COLO668 (cell line): Measurements from ENCODE around the gene LRRC27.
"Not testable (repeated sequence)": the region's sequence is repeated elsewhere in the genome, so short reads cannot be mapped to it uniquely, and the experiment has no call there.

Experiments used
- DNase-seq: peaks from one replicate; lab custom pipeline; 2025; ENCODE audit not compliant: unreplicated experiment; lab: John Stamatoyannopoulos, UW

The LRRC27 gene

GRCh38 chr10:132371641-132372081 lies 39.7 kb downstream of the LRRC27 start:
- peak; percentile 8 for DNase-seq

GRCh38 chr10:132372516-132373095 lies 40.6 kb downstream of the LRRC27 start:
- no peak for DNase-seq

- DNase-seq: no peak
These were observed 41.4 kb downstream of the LRRC27 start for GRCh38 chr10:132373241-132373955.

- DNase-seq: no peak
These were observed 42.2 kb downstream of the LRRC27 start for GRCh38 chr10:132374176-132374575.

- DNase-seq: no peak
These were observed 42.6 kb downstream of the LRRC27 start for GRCh38 chr10:132374612-132375011.

GRCh38 chr10:132375116-132375794 lies 43.3 kb downstream of the LRRC27 start:
- DNase-seq: no peak

- DNase-seq: no peak
These were observed 43.9 kb downstream of the LRRC27 start for GRCh38 chr10:132375795-132376297.

GRCh38 chr10:132376394-132376851 lies 44.4 kb downstream of the LRRC27 start:
- no peak for DNase-seq

- no peak for DNase-seq
These were observed 45.3 kb downstream of the LRRC27 start for GRCh38 chr10:132377326-132377725.

- DNase-seq: not testable (repeated sequence)
These were observed 47.0 kb downstream of the LRRC27 start for GRCh38 chr10:132379026-132379425.

- DNase-seq: not testable (repeated sequence)
These were observed 49.0 kb downstream of the LRRC27 start for GRCh38 chr10:132380986-132381385.

- no peak for DNase-seq
These were observed 49.7 kb downstream of the LRRC27 start for GRCh38 chr10:132381741-132382140.

- no peak for DNase-seq
These were observed 50.4 kb downstream of the LRRC27 start for GRCh38 chr10:132382231-132382922.

- DNase-seq: no peak
These were observed 51.1 kb downstream of the LRRC27 start for GRCh38 chr10:132383101-132383500.

- no peak for DNase-seq
These were observed 51.8 kb downstream of the LRRC27 start for GRCh38 chr10:132383751-132384196.

GRCh38 chr10:132384618-132385388 lies 52.8 kb downstream of the LRRC27 start:
- no peak for DNase-seq

GRCh38 chr10:132385389-132385667 lies 53.3 kb downstream of the LRRC27 start:
- DNase-seq: no peak

- no peak for DNase-seq
These were observed 53.9 kb downstream of the LRRC27 start for GRCh38 chr10:132385721-132386418.

GRCh38 chr10:132386419-132386831 lies 54.4 kb downstream of the LRRC27 start:
- no peak for DNase-seq

- DNase-seq: not testable (repeated sequence)
These were observed 54.9 kb downstream of the LRRC27 start for GRCh38 chr10:132386896-132387295.
